ENCODE results near the gene NPIPB6.
A peak's percentile ranks its signal among the peaks of the same experiment; 100 is the strongest.

Gene NPIPB6

GRCh38 chr16:28321700-28322411 lies 41.5 kb downstream of the NPIPB6 start:
- no peak for DNase-seq (ENCODE audit: low read depth)

GRCh38 chr16:28320741-28321140 lies 42.6 kb downstream of the NPIPB6 start:
- no peak for DNase-seq (ENCODE audit: low read depth)

DNA sequence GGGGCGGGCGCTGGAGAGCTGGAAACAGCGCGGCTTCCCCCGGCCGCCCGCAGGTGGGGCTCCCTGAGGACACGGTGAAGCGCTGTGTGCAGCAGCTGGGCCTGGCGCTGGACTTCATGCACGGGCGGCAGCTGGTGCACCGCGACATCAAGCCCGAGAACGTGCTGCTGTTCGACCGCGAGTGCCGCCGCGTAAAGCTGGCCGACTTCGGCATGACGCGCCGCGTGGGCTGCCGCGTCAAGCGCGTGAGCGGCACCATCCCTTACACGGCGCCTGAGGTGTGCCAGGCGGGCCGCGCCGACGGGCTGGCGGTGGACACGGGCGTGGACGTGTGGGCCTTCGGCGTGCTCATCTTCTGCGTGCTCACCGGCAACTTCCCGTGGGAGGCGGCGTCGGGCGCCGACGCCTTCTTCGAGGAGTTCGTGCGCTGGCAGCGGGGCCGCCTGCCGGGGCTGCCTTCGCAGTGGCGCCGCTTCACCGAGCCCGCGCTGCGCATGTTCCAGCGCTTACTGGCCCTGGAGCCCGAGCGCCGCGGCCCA lies 43.2 kb downstream of the NPIPB6 start:
- DNase-seq (ENCODE audit: low read depth): no peak

DNA sequence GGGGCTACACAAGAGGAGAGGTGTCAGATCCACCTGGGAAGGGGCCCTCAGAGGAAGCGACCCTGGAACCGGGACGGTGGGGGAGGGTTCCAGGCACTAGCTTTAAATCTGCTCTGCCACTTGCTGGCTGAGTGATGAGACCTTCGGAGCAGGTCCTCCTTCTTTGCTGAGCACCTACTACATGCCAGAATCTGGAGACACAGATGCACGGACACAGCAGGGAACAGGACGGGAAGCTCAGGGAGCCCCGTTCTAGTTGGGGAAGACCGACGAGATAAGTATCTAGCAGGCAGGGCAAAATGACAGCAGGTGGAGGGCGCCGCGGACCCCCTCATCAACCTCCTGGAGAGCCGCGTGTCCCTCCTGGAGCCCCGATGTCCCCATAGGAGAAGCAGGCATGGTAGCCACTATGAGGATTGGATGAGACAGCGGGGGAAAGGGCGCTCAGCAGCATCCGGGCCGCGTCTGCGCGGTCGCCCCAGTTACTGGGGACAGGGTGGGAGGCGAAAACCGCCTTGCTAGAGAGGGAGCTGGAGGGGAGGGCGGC lies 43.8 kb downstream of the NPIPB6 start:
- no peak for DNase-seq (ENCODE audit: low read depth)

- DNase-seq (ENCODE audit: low read depth): no peak
Measured at GRCh38 chr16:28318042-28318744, 45.1 kb downstream of the NPIPB6 start.

- DNase-seq (ENCODE audit: low read depth): peak; percentile 65
Measured at GRCh38 chr16:28317040-28317880, 46.0 kb downstream of the NPIPB6 start.

DNA sequence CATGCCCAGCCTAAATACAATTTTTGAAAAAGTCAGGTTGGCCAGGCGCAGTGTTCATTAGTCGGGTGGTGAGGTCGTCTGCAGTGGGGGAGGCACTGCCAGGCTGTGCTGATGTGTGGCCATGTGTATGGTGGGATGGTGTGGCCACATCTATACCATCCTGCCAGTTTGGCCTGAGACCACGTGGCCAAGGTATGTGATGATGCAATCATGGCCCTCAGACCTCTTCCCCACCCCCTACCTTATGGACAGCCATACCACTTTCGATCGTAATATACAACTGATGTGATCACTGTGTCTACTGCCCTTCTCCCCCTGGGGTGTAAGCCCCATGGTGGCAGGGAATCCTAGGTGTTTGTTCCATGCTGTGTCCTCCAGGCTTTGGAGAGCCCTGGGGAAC lies 47.3 kb downstream of the NPIPB6 start:
- no peak for DNase-seq (ENCODE audit: low read depth)

DNA sequence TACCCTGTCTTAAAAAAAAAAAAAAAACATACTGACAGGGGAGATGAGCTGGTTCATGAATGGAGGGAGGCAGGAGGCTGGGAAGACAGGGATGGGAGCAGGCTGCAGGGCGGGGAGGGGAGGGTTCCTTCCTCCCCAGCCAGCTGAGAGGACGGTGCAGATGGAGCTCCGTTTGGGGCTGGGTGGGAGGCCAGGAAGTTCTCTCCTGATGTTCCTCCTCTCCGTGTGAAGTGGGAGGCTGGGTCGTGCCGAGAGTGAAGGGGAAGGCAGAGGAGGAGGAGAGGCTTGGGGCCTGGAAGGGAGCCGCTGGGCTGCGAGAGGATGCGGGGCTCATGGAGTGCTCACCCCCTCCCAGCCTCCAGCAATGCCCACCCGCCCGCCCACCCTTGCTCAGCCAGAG lies 49.7 kb downstream of the NPIPB6 start:
- DNase-seq (ENCODE audit: low read depth): no peak

- no peak for DNase-seq (ENCODE audit: low read depth)
Measured at GRCh38 chr16:28312327-28312726, 51.0 kb downstream of the NPIPB6 start.

DNA sequence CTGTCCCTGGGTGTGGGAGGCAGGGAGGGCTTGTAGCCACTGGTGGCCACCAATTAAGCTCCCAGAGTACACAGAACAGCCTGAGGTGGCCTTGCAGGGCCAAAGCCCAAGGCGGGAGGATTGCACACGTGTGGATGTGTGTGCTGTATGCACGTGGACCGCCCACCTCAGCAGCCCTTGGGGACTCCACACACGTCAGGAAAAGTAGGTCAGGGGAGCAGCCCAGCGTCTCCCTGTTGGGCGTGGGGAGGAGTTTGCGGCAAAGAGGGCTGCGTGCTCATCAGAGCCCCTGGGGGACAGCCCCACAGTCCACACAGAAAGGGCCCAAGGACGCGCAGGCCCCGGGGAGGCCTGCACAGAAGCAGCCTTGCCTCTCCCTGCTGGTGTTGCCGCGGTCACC lies 51.4 kb downstream of the NPIPB6 start:
- no peak for DNase-seq (ENCODE audit: low read depth)

- no peak for DNase-seq (ENCODE audit: low read depth)
Measured at GRCh38 chr16:28311413-28311812, 51.9 kb downstream of the NPIPB6 start.

DNA sequence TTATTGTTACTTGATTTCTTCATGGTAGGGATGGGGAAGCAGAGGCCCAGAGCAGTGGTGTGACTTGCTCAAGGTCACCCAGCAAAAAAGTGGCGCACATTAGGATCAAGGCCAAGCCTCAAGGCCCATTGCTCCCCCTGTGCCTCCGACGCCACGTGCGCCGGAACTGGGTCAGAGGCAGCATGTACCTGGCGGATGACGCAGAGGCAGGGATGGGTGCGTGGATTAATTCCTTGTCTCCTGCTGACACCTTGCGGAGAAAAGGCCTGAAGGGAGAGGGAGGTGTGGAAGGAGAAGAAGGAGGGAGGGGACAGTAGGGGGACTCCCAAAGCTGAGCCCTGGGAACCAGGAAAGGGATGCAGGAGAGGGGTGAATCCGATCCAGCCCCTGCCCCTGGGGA lies 52.5 kb downstream of the NPIPB6 start:
- DNase-seq (ENCODE audit: low read depth): no peak

- DNase-seq (ENCODE audit: low read depth): peak; percentile 66
Measured at GRCh38 chr16:28309811-28310311, 53.4 kb downstream of the NPIPB6 start.

DNA sequence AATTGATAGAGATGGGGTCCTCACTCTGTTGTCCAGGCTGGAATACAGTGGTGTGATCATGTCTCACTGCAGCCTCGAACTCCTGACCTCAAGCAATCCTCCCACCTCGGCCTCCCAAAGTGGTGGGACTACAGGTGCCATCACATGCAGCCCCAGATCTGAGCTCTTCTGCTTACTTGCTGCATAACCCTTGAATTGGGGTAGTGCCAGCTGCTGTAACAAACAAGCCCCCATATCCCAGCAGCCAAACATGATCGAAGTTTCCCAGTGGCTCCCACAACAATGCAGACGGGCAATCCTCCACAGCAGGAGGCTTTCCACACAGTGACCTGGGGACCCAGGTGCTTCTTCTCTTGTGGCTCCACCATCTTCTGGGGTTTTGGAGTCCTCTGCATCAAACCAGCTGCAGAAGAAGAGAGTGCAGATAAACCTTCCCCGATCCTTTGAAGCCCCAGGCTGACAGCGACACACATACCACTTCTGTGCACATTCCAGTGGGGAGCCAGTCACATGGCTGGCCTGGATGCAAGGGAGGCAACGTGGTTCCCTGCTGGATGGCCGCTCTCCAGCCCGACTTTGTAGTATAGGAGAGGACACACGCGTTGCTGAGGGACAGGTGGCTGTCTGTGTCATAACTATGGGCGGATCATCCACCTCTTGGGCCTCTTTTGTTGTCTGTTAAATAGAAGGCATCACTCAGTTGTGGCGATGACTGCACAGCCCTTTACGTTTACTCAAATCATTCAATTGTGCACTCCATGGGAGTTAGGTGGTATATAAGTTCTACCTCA lies 54.3 kb downstream of the NPIPB6 start:
- no peak for DNase-seq (ENCODE audit: low read depth)

DNA sequence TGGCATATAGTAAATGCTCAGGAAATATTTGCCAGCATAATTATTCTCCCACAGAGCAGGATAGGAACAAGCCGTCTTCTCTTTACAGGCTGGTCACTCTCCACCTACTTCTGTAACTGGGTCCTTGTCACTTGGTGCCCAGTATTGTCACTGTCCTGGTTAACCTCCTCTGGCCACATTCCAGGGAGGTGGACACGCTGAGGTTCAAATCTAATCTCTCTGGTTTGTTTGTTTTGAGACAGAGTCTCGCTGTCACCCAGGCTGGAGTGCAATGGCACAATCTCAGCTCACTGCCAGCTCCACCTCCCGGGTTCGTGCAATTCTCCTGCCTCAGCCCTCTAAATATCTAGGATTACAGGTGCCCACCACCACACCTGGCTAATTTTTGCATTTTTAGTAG lies 55.4 kb downstream of the NPIPB6 start:
- DNase-seq (ENCODE audit: low read depth): no peak

GRCh38 chr16:28304214-28304613 lies 59.1 kb downstream of the NPIPB6 start:
- no peak for DNase-seq (ENCODE audit: low read depth)

GRCh38 chr16:28303132-28303531 lies 60.2 kb downstream of the NPIPB6 start:
- no peak for DNase-seq (ENCODE audit: low read depth)

GRCh38 chr16:28301620-28302019 lies 61.7 kb downstream of the NPIPB6 start:
- no peak for DNase-seq (ENCODE audit: low read depth)

GRCh38 chr16:28301154-28301553 lies 62.2 kb downstream of the NPIPB6 start:
- DNase-seq (ENCODE audit: low read depth): no peak

DNA sequence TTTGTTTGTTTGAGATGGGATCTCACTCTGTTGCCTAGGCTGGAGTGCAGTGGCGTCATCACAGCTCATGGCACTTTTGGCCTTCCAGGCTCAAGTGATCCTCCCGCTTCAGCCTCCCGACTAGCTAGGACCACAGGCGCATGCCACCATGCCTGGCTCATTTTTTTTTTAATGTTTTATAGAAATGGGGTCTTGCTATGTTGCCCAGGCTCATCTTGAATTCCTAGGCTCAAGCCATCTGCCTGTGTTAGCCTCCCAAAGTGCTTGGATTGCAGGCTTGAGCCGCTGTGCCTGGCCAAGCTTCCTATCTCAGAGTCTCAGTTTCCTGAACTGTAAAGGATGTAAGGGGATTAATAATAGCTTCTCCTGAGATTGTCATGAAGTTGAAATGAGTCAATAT lies 63.0 kb downstream of the NPIPB6 start:
- DNase-seq (ENCODE audit: low read depth): no peak

GRCh38 chr16:28298511-28298878 lies 64.8 kb downstream of the NPIPB6 start:
- DNase-seq (ENCODE audit: low read depth): no peak

Data from stimulated activated CD8-positive, alpha-beta memory T cell treated with anti-CD3 and anti-CD28 coated beads, Interleukin-7, amount 100 ng/mL, for 24 hours (primary cell).